ENCODE measurements around the gene TRAPPC11. TPM values are rescaled to one million over a fixed set of nuclear protein-coding genes. Genes with fewer than 3 reads are reported as not detected.
A peak's percentile ranks its signal among the peaks of the same experiment; 100 is the strongest.

The TRAPPC11 gene
- polyA plus RNA-seq, 4 donors, result 12.3 to 28.8 (median 19.1) TPM

DNA sequence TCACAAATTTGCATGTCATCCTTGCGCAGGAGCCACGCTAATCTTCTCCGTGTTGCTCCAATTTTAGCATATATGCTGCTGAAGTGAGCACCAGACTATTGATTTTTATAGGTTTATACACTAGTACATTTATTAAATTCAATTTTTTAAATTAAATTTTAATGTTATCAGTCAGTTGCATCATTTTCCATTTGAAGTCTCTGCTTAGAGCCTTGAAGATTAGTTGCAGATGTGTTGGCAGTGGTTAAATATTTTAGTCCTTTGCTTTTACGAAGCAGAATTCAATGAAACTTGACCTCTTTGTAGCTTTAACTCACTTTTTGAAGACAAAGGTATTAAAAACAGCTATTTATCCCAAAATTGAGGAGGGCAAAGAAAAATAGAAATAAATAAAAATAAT lies 16.5 kb downstream of the TRAPPC11 start:
- H3K36me3 ChIP-seq (ENCODE audit: control insufficient read depth in 3 of 3, insufficient read depth in 2 of 3, low read depth in 1 of 3, low read length in 3 of 3), result peaks cover 3 to 28% (median 7%) of the 10 kb centered on the region in 3 donors
- FAIRE-seq, result no peak

DNA sequence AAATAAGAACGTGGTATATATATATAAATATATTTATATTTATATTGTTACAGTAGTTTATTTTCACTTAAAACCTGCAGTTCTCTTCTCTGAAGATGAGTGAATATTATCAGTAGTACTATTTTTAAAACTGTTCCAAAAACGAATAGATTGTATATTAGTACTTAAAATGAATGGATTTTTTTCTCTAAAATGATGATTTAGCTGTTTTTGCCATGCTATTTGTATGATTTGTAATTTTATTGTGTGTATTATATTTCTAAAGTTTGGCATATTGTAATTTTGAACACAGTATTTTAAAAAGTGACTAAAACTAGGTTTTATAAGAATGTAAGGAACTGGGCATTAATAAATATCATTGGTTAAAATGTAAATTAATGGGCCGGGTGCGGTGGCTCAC lies 22.0 kb downstream of the TRAPPC11 start:
- WGBS, 3 donors, result 89 to 95% (median 95%) methylated on average over 4 of the region's 4 CpGs
- FAIRE-seq, result no peak

More for the DNA sequence above, 16.5 kb downstream of the TRAPPC11 start:
- H3K27me3 ChIP-seq (ENCODE audit: control insufficient read depth in 3 of 3, insufficient read depth in 3 of 3, low read length in 3 of 3), result no peaks in the 10 kb centered on the region
- H3K4me1 ChIP-seq (ENCODE audit: control insufficient read depth in 3 of 3, insufficient read depth in 2 of 3, low read depth in 1 of 3, low read length in 2 of 3), result no peaks in the 10 kb centered on the region
- no peaks in the 10 kb centered on the region for H3K9me3 ChIP-seq (ENCODE audit: control insufficient read depth in 2 of 2, insufficient read depth in 1 of 2, low read depth in 1 of 2, low read length in 1 of 2)
- H3K4me3 ChIP-seq (ENCODE audit: low read depth in 1 of 3, low read length in 3 of 3), result no peak overlapping the region
- no peak overlapping the region for H3K27ac ChIP-seq (ENCODE audit: low read depth in 1 of 3, low read length in 2 of 3)
- DNase-seq, result no peak
- WGBS, 3 donors, result 77 to 98% (median 98%) methylated on average over 4 of the region's 4 CpGs

DNA sequence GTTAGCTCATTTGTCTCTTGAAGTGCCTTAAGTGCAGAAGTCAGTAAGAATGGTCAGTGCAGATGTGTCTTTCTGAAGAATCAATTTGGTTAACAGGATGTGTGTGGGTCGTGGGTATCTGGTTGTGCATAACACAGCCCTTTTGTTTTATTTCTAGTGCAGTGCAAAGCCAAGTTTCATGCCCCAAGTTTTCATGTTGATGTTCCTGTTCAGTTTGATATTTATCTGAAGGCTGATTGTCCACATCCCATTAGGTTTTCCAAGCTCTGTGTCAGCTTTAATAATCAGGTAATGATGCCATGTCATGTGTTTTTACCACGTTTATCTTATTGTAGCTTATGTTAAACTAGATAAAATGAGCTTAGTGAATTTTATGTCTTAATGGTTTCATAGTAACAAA lies 27.4 kb downstream of the TRAPPC11 start:
- H3K36me3 ChIP-seq (ENCODE audit: control insufficient read depth in 3 of 3, insufficient read depth in 2 of 3, low read depth in 1 of 3, low read length in 3 of 3), result peaks cover 7 to 31% (median 8%) of the 10 kb centered on the region in 3 donors
- WGBS, 3 donors, result 58 to 66% (median 63%) methylated on average over 2 of the region's 2 CpGs
- peak; percentile 2 to 17 for DNase-seq

More for the DNA sequence above, 22.0 kb downstream of the TRAPPC11 start:
- Histone ChIP-seq H3K4me1 (ENCODE audit: control insufficient read depth in 3 of 3, insufficient read depth in 2 of 3, low read depth in 1 of 3, low read length in 2 of 3) (no peaks in the 10 kb centered on the region), H3K27me3 (ENCODE audit: control insufficient read depth in 3 of 3, insufficient read depth in 3 of 3, low read length in 3 of 3) (no peaks in the 10 kb centered on the region), H3K36me3 (ENCODE audit: control insufficient read depth in 3 of 3, insufficient read depth in 2 of 3, low read depth in 1 of 3, low read length in 3 of 3) (peaks cover 4 to 35% (median 4%) of the 10 kb centered on the region in 3 donors), H3K27ac (ENCODE audit: low read depth in 1 of 3, low read length in 2 of 3) (no peak overlapping the region), H3K4me3 (ENCODE audit: low read depth in 1 of 3, low read length in 3 of 3) (no peak overlapping the region), H3K9me3 (ENCODE audit: control insufficient read depth in 2 of 2, insufficient read depth in 1 of 2, low read depth in 1 of 2, low read length in 1 of 2) (no peaks in the 10 kb centered on the region)
- no peak for DNase-seq

DNA sequence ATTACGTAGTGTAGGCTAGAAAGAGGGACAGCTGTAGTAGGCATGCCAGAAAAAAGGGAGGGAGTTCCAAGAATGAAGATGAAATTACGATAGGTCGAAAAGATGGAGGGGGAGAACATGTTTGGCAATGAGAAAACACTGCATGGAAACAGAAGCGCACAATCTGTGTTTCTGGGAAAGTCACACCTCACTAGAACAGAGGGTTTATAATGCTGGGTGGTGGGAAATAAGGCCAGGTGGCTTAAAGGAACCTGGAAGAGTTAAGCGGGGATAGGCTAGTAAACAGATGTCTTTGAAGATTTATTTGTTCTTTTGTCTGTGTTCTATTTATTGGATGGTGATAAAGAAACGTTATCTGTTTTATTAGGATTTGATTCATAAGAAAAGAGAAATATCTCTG lies 29.1 kb downstream of the TRAPPC11 start:
- FAIRE-seq (no peak), DNase-seq (no peak)
- WGBS, 3 donors, result 70 to 78% (median 72%) methylated on average over 6 of the region's 6 CpGs
- Histone ChIP-seq H3K9me3 (ENCODE audit: control insufficient read depth in 2 of 2, insufficient read depth in 1 of 2, low read depth in 1 of 2, low read length in 1 of 2) (no peaks in the 10 kb centered on the region), H3K36me3 (ENCODE audit: control insufficient read depth in 3 of 3, insufficient read depth in 2 of 3, low read depth in 1 of 3, low read length in 3 of 3) (peaks cover 3 to 33% (median 13%) of the 10 kb centered on the region in 3 donors), H3K4me3 (ENCODE audit: low read depth in 1 of 3, low read length in 3 of 3) (no peak overlapping the region), H3K27me3 (ENCODE audit: control insufficient read depth in 3 of 3, insufficient read depth in 3 of 3, low read length in 3 of 3) (no peaks in the 10 kb centered on the region), H3K27ac (ENCODE audit: low read depth in 1 of 3, low read length in 2 of 3) (no peak overlapping the region), H3K4me1 (ENCODE audit: control insufficient read depth in 3 of 3, insufficient read depth in 2 of 3, low read depth in 1 of 3, low read length in 2 of 3) (no peaks in the 10 kb centered on the region)

More for the DNA sequence above, 27.4 kb downstream of the TRAPPC11 start:
- H3K27me3 ChIP-seq (ENCODE audit: control insufficient read depth in 3 of 3, insufficient read depth in 3 of 3, low read length in 3 of 3), result no peaks in the 10 kb centered on the region
- FAIRE-seq, result no peak
- H3K27ac ChIP-seq (ENCODE audit: low read depth in 1 of 3, low read length in 2 of 3), result peak overlapping the region in 1 of 3 donors; percentile 41
- no peak overlapping the region for H3K4me3 ChIP-seq (ENCODE audit: low read depth in 1 of 3, low read length in 3 of 3)
- H3K9me3 ChIP-seq (ENCODE audit: control insufficient read depth in 2 of 2, insufficient read depth in 1 of 2, low read depth in 1 of 2, low read length in 1 of 2), result no peaks in the 10 kb centered on the region
- no peaks in the 10 kb centered on the region for H3K4me1 ChIP-seq (ENCODE audit: control insufficient read depth in 3 of 3, insufficient read depth in 2 of 3, low read depth in 1 of 3, low read length in 2 of 3)

DNA sequence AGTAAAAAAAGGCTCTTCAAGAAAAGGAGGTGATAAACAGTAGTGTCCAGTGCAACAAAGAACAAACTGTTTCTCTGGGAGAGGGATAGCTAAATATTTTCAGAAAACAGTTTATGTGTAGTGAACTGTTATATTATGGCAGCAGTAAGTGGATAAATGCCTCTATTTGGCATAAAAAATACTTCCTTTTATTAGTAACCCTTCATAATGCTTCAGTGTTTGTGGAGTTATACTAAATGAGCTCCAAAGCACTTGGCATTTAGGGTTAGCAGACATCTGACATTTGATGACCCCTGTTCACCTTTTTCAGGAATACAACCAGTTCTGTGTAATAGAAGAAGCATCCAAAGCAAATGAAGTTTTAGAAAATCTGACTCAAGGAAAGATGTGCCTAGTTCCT lies 31.9 kb downstream of the TRAPPC11 start:
- no peak for DNase-seq
- no peak for FAIRE-seq
- H3K36me3 ChIP-seq (ENCODE audit: control insufficient read depth in 3 of 3, insufficient read depth in 2 of 3, low read depth in 1 of 3, low read length in 3 of 3), result peaks cover 6 to 28% (median 18%) of the 10 kb centered on the region in 3 donors

DNA sequence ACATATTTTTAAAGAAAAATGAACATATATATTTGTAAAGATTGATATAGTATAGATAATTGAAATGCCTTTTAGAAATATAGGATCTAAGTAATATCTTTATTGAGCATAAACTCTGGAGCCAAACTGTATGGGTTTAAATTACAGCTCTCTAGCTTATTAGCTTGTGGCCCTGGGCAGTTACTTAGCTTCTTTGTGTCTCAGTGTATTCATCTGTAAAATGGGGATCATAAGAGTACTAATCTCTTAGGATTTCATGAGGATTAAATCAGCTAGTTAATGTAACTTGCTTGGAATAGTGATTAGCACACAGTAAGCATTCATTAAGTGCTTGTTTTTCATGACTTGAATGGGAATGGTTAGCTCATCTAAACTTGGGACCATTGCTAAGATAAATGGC lies 32.8 kb downstream of the TRAPPC11 start:
- H3K27me3 ChIP-seq (ENCODE audit: control insufficient read depth in 3 of 3, insufficient read depth in 3 of 3, low read length in 3 of 3), result no peaks in the 10 kb centered on the region
- H3K4me3 ChIP-seq (ENCODE audit: low read depth in 1 of 3, low read length in 3 of 3), result no peak overlapping the region
- H3K36me3 ChIP-seq (ENCODE audit: control insufficient read depth in 3 of 3, insufficient read depth in 2 of 3, low read depth in 1 of 3, low read length in 3 of 3), result peaks cover 7 to 31% (median 18%) of the 10 kb centered on the region in 3 donors
- no peak overlapping the region for H3K27ac ChIP-seq (ENCODE audit: low read depth in 1 of 3, low read length in 2 of 3)
- no peaks in the 10 kb centered on the region for H3K4me1 ChIP-seq (ENCODE audit: control insufficient read depth in 3 of 3, insufficient read depth in 2 of 3, low read depth in 1 of 3, low read length in 2 of 3)
- no peak for FAIRE-seq
- no peaks in the 10 kb centered on the region for H3K9me3 ChIP-seq (ENCODE audit: control insufficient read depth in 2 of 2, insufficient read depth in 1 of 2, low read depth in 1 of 2, low read length in 1 of 2)
- no peak for DNase-seq

More for the DNA sequence above, 31.9 kb downstream of the TRAPPC11 start:
- Histone ChIP-seq H3K4me1 (ENCODE audit: control insufficient read depth in 3 of 3, insufficient read depth in 2 of 3, low read depth in 1 of 3, low read length in 2 of 3) (no peaks in the 10 kb centered on the region), H3K27me3 (ENCODE audit: control insufficient read depth in 3 of 3, insufficient read depth in 3 of 3, low read length in 3 of 3) (no peaks in the 10 kb centered on the region), H3K9me3 (ENCODE audit: control insufficient read depth in 2 of 2, insufficient read depth in 1 of 2, low read depth in 1 of 2, low read length in 1 of 2) (no peaks in the 10 kb centered on the region), H3K27ac (ENCODE audit: low read depth in 1 of 3, low read length in 2 of 3) (no peak overlapping the region), H3K4me3 (ENCODE audit: low read depth in 1 of 3, low read length in 3 of 3) (no peak overlapping the region)

DNA sequence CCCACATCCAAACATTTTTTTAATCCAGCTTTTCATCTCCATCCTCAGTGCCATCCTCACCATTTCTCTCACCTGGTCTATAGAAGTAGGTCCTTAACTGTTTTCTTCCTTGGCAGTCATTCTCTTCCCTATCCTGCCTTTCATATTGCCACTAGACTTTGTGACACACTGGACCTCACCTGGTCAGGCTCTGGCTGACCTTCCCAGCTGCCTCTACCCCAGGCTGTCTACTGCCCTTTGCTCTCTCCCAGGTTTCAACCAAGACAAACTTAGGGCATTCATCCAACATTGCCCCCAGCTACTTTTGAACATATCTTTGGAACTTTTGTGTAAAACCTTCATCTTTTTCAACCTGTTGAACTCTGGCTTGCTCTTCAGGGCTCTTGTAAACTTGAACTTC lies 39.8 kb downstream of the TRAPPC11 start:
- no peaks in the 10 kb centered on the region for H3K9me3 ChIP-seq (ENCODE audit: control insufficient read depth in 2 of 2, insufficient read depth in 1 of 2, low read depth in 1 of 2, low read length in 1 of 2)
- no peaks in the 10 kb centered on the region for H3K27me3 ChIP-seq (ENCODE audit: control insufficient read depth in 3 of 3, insufficient read depth in 3 of 3, low read length in 3 of 3)
- H3K27ac ChIP-seq (ENCODE audit: low read depth in 1 of 3, low read length in 2 of 3), result no peak overlapping the region
- no peak overlapping the region for H3K4me3 ChIP-seq (ENCODE audit: low read depth in 1 of 3, low read length in 3 of 3)
- no peaks in the 10 kb centered on the region for H3K4me1 ChIP-seq (ENCODE audit: control insufficient read depth in 3 of 3, insufficient read depth in 2 of 3, low read depth in 1 of 3, low read length in 2 of 3)
- FAIRE-seq (no peak), DNase-seq (no peak)
- peaks cover 14 to 39% (median 23%) of the 10 kb centered on the region in 3 donors for H3K36me3 ChIP-seq (ENCODE audit: control insufficient read depth in 3 of 3, insufficient read depth in 2 of 3, low read depth in 1 of 3, low read length in 3 of 3)

DNA sequence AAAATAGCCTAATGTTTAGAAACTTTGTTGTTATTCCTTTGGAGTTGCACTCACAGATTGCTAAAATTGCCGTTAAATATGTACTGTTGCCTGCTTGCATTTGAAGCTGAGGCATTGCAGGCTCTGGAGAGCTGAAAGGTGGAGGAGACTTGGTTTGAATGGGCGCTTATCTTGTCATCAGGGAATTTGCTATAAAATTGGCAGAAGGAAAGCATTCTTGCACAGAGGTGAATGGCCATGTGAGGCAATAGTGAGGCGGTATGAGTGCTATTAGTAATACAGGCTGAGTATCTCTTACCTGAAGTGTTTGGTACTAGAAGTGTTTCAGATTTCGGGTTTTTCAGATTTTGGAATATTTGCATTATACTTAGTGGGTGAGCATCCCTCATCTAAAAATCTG lies 41.3 kb downstream of the TRAPPC11 start:
- Histone ChIP-seq H3K36me3 (ENCODE audit: control insufficient read depth in 3 of 3, insufficient read depth in 2 of 3, low read depth in 1 of 3, low read length in 3 of 3) (peaks cover 14 to 40% (median 21%) of the 10 kb centered on the region in 3 donors), H3K27ac (ENCODE audit: low read depth in 1 of 3, low read length in 2 of 3) (no peak overlapping the region), H3K4me3 (ENCODE audit: low read depth in 1 of 3, low read length in 3 of 3) (no peak overlapping the region), H3K4me1 (ENCODE audit: control insufficient read depth in 3 of 3, insufficient read depth in 2 of 3, low read depth in 1 of 3, low read length in 2 of 3) (no peaks in the 10 kb centered on the region), H3K9me3 (ENCODE audit: control insufficient read depth in 2 of 2, insufficient read depth in 1 of 2, low read depth in 1 of 2, low read length in 1 of 2) (no peaks in the 10 kb centered on the region), H3K27me3 (ENCODE audit: control insufficient read depth in 3 of 3, insufficient read depth in 3 of 3, low read length in 3 of 3) (no peaks in the 10 kb centered on the region)
- 82 to 97% (median 96%) methylated on average over 4 of the region's 4 CpGs for WGBS, 3 donors
- no peak for DNase-seq
- no peak for FAIRE-seq

DNA sequence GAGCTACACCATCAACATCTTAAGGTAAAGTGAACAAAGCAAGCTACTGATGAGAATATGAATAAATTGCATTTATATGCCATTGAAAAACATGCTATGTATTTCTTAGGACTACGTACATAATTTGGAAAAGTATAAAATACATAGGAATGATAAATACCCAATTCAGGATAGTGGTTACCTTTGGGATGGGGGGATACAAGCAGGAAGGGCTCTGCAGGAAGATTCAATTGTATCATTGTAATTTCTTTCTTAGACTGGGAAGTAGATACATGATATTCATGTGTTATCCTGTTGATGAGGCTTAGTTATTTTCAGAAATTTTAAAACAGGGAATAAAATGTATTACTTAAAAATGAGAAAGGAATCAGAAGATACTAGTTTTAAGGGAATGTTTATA lies 43.4 kb downstream of the TRAPPC11 start:
- H3K27me3 ChIP-seq (ENCODE audit: control insufficient read depth in 3 of 3, insufficient read depth in 3 of 3, low read length in 3 of 3), result no peaks in the 10 kb centered on the region
- no peaks in the 10 kb centered on the region for H3K9me3 ChIP-seq (ENCODE audit: control insufficient read depth in 2 of 2, insufficient read depth in 1 of 2, low read depth in 1 of 2, low read length in 1 of 2)
- FAIRE-seq (no peak), DNase-seq (no peak)
- 65 to 100% (median 98%) methylated on average over 1 of the region's 1 CpG for WGBS, 3 donors
- H3K27ac ChIP-seq (ENCODE audit: low read depth in 1 of 3, low read length in 2 of 3), result no peak overlapping the region
- H3K4me3 ChIP-seq (ENCODE audit: low read depth in 1 of 3, low read length in 3 of 3), result no peak overlapping the region
- no peaks in the 10 kb centered on the region for H3K4me1 ChIP-seq (ENCODE audit: control insufficient read depth in 3 of 3, insufficient read depth in 2 of 3, low read depth in 1 of 3, low read length in 2 of 3)
- H3K36me3 ChIP-seq (ENCODE audit: control insufficient read depth in 3 of 3, insufficient read depth in 2 of 3, low read depth in 1 of 3, low read length in 3 of 3), result peaks cover 16 to 35% (median 20%) of the 10 kb centered on the region in 3 donors
